Midbrain (tissue), 1 donor: Measurements from ENCODE around the gene ADIPOR2.

ENCODE experiments used
- DNase-seq: peaks from one replicate; lab custom pipeline; 2025; lab: John Stamatoyannopoulos, UW

ADIPOR2 gene

GRCh38 chr12:1830981-1831963, 140.4 kb downstream of the ADIPOR2 start:
- no peak for DNase-seq

DNA sequence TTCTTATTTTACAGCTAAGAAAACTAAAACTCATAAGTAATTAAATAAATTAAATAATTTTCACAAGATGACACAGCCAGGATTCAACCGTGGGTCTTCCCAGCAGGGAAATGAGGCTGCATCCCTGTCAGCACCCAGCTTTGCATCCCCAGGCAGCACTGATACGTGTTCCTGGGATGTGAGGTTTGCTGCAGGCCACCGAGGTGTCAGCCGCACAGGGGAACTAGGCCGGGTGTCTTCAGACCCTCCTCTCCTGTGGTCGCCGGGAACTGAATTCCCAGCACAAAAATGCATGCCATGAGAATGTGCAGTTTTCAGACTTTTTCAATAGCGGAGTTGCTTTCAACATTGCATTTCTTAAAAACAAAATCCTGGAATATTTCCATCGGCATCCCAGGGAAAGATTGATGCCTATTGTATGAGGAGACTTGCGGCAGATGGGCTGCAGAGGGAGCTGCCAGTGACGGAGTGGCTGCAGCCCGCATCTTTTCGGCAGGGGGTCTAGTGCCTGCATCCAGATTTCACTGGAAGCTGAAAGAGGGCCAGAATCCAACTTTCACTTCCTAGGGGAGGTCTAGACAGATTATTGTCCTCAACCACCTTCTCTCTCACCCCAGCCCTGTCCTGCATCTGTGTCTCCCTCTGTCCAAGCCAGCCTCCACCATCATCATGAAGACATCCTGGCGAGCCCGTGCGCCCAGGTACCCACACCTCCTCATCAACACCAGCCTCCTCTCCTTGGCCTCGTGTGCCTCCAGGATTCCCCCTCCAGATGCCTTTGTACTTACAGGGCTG, 142.1 kb downstream of the ADIPOR2 start:
- no peak for DNase-seq

DNA sequence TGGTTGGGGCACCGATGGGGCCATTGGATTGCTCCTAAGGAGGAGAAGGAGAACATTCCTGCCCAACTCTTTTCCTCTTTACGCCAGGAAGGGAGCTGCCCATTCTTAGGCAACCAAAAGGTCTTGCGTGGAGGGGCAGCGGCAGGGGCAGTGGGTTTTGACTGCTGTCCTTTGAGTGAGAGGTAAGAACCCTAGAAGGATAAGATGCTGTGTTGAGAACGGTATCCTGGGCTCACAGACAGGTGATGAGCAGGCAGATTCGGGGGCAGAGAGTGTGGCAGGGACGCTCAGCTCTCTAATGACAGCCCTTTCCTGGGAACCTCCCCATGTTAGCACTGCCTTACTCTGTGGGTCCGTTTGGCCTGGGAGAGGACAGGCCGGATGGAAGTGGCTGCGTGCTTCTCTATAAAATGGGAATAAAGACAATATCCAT, 142.7 kb downstream of the ADIPOR2 start:
- no peak for DNase-seq

DNA sequence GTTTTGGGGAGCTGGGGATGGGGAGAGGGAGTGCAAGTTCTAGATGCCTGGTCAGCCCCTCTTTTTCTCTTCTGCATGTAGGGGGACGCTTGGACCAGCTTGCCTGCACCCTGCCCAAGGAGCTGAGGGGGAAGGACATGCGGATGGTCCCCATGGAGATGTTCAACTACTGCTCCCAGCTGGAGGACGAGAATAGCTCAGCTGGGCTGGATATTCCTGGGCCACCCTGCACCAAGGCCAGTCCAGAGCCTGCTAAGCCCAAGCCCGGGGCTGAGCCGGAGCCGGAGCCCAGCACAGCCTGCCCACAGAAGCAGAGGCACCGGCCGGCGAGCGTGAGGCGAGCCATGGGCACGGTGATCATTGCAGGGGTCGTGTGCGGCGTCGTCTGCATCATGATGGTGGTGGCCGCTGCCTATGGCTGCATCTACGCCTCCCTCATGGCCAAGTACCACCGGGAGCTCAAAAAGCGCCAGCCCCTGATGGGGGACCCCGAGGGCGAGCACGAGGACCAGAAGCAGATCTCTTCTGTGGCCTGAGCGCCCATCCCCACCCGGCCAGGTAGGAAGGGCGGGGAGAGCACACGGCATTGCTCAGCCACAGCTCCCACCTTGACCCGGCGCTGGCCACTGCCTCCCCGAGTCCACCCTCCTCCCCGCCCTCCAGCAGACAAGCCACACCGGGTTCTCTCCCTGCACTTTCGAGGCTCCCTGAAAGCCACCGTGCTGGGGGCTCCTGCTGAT, 143.5 kb downstream of the ADIPOR2 start:
- no peak for DNase-seq

GRCh38 chr12:1835211-1836131, 144.6 kb downstream of the ADIPOR2 start:
- DNase-seq = no peak

DNA sequence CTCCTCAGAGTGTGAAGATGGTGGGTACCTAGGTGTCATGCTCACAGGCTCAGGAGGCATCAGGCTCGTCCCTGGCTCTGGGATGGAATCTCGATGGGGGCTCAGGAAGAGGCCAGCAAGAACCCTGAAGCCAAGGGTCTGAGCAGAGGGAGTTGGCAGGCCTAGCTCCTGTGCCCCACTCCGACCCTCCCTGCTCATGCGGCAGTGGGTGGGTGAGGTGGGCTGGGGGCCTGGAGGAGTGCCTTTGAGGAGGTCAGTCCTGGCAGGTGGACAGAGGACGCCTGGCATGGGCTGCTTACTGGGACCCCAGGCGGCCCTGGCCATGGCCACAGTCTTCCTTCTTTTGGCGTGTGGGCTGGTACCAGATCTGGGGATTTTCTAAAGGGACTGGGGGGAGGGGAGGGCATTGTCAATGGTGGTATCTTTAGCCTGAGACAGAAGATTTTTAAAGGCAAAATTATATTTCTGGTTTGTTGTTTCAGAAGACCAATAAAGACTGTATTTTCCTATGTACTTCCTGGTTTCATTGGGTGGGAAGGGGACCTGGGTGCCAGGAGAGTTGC, 145.5 kb downstream of the ADIPOR2 start:
- no peak for DNase-seq

DNA sequence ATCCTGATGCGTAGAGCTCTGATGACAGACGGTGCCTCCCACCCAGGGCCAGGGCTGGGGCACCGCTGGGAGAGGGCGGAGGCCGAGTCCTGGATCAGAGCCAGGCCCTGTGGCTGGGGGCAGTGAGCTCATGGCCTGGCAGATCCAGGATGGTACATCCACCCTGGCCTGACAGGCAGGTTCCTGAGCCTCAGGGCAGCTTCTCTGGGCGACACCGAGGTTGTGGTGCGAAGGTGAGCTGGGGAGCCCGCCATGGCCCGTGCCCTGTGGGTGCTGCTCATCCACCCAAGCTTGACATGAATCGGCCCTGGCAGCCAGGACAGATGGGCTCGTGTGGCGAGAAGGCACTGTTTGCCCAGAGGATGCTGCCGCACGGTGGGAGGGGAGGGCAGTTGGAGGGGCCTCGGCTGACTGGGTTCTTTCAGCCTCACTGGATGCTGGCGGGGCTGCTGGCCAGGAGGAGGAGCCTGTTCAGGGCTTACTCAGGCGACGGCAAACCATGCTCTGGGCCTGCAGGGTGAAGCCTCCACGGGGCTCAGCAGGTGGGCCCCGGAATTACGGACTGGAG, 146.1 kb downstream of the ADIPOR2 start:
- DNase-seq = peak; percentile 67

GRCh38 chr12:1837541-1838204, 146.8 kb downstream of the ADIPOR2 start:
- no peak for DNase-seq
